GM23338 (cell line): ENCODE results near the gene KCNH6.

Experiments used
- EZH2 ChIP-seq: fragments of 200-600 bp; sonication (generic); IDR thresholded peaks from one replicate; pipeline ENCODE4 v1.8.0; 2017; ENCODE audit warnings: antibody characterized with exemption, mild to moderate bottlenecking, low read depth; ENCODE audit not compliant: unreplicated experiment
- TF ChIP-seq, protein P1 (sequence below), 2 experiments: fragments of 200-600 bp in 1 of 2; sonication (generic) in 1 of 2; conservative IDR thresholded peaks; 2 replicates each; pipeline versions ENCODE4 v1.5.1 to v1.6.1; 2016 to 2017; ENCODE audit warnings: antibody characterized with exemption in 2 of 2, low read depth in 2 of 2, mild to moderate bottlenecking in 2 of 2, moderate library complexity in 1 of 2

DNA sequence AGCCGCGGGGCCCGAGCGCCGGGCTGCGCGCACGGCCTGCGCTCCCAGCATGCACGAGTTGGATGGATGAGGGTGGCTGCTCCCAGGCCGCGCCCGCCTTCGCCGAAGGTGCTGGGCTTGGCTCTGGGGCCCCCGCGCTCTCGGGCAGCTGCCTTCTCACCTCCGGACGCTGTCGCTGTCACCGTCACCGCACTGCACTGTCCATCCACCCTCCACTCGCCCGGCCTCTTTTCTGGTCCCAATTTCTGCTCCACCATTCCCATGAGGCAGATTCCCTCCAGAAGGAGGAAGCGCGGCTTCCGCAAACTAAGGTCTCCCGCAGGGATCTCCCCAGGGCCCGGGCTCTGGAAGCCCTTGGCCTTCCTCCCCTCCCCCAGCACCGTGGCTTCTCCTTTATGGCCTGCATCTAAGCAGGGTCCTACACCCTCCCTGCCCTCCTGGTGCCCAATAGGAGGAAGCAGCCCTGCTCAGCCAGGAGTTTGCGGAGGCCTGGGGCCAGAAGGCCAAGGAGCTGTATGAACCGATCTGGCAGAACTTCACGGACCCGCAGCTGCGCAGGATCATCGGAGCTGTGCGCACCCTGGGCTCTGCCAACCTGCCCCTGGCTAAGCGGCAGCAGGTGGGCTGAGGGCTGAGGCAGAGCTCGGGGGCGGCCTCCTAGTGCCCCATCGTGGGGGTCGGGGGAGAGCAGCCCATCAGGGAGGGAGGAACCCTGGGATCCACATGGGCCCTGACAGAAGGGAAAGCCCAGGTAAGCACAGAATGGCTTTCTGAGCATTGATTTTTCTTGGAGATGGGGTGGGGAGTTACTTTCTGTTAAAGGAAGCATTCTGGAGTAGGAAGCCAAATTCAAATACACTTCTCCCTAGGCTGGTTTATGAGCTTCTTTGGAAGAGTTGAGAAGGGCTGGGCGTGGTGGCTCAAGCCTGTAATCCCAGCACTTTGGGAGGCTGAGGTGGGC lies 45.4 kb upstream of the KCNH6 start:
- TF ChIP-seq EZH2, result no peak
- TF ChIP-seq, protein P1, sequence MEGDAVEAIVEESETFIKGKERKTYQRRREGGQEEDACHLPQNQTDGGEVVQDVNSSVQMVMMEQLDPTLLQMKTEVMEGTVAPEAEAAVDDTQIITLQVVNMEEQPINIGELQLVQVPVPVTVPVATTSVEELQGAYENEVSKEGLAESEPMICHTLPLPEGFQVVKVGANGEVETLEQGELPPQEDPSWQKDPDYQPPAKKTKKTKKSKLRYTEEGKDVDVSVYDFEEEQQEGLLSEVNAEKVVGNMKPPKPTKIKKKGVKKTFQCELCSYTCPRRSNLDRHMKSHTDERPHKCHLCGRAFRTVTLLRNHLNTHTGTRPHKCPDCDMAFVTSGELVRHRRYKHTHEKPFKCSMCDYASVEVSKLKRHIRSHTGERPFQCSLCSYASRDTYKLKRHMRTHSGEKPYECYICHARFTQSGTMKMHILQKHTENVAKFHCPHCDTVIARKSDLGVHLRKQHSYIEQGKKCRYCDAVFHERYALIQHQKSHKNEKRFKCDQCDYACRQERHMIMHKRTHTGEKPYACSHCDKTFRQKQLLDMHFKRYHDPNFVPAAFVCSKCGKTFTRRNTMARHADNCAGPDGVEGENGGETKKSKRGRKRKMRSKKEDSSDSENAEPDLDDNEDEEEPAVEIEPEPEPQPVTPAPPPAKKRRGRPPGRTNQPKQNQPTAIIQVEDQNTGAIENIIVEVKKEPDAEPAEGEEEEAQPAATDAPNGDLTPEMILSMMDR (conservative IDR thresholded peaks at IDR 0.05; ENCODE audit: low read depth in 2 of 2), result no peak
